ENCODE measurements around the gene TUBB2A. TPM values are rescaled to one million over a fixed set of nuclear protein-coding genes. Genes with fewer than 3 reads are reported as not detected.
"Not testable (repeated sequence)": the region's sequence is repeated elsewhere in the genome, so short reads cannot be mapped to it uniquely, and the experiment has no call there.

The TUBB2A gene
- total RNA-seq, 1 experiment from 2014 or later, result 69.0 TPM

DNA sequence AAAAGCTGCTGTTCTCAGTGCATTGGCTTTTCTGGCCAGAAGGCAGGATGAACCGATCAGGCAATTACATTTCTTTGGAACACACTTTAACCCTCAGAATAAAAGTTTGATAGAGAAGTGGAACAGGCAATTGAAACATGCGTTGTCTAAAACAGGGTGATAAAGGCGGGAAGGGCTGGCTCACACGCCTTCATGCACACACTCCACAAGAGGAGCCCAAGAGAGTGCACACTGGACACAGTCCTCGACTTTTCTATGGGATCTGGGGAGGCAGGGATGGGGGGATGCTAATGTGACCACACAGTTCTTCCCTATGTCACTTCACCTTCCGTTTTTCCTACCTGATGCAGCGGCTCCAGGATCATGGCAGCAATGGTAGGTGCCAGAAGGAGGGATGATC lies 30.9 kb upstream of the TUBB2A start:
- no peak for DNase-seq (ENCODE audit: low read depth)
- in situ Hi-C loops (cut with HindIII; ENCODE audit: low pct_unique_long_range_greater_than_20kb, low sequenced_read_pairs), result no loop called here

DNA sequence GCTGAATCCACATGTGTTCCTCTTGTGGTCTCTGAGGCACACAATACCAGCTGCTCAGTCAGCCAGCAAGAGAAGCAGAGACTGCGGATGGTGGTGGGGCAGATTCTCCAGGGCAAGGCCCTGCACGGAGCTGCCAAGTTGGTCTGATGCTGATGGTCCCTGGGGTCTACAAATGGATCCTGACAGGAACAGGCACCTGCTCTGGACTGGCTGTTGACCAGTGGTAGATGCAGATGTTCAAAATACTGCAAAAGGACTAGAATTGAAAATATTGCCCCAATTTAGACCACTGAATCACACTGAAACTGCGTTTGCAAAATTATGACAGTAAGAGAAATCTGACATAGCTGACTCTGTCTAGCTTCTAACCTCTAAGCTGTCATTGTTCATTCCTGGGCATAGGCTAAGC lies 29.6 kb upstream of the TUBB2A start:
- in situ Hi-C loops (cut with HindIII; ENCODE audit: low pct_unique_long_range_greater_than_20kb, low sequenced_read_pairs), result no loop called here
- DNase-seq (ENCODE audit: low read depth), result no peak

DNA sequence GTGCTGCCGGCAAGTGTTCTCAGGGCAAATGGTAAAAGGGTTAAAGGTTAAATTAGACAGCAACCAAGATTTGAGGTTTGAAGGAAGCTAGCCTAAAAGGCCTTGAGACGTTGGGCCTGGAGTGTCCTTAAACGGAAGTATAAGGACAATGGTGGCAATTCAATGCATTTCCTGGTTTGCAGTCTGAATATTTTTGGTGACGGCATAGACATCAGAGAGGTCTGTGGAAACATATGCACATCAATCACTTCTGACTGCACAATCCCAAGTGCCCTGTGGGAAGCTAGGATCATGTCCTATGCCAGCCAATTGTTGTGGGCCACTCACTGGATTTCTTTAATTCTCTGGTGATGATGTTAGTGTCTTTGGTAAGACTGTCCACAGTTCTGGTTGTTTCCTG lies 25.7 kb upstream of the TUBB2A start:
- no peak for DNase-seq (ENCODE audit: low read depth)
- in situ Hi-C loops (cut with HindIII; ENCODE audit: low pct_unique_long_range_greater_than_20kb, low sequenced_read_pairs), result no loop called here

DNA sequence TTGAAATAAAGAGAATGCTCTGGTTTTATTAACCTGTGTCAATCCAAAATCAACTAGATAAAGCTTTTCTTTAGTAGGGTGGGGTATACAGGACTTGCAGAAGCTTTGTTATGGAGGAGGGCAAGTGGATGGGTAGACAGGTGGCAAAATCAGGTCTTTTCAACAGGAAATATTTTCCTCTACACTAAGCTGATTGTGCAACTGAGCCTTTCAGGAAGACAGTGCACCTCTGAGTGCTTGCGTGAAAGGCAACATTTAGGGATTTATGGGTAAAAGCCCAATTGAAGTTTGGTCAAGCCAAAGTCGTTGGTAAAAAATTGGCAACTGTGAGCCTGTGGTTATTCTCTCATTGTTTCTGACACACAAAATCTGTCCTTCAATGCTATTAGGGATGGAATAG lies 23.8 kb upstream of the TUBB2A start:
- no peak for DNase-seq (ENCODE audit: low read depth)
- in situ Hi-C loops (cut with HindIII; ENCODE audit: low pct_unique_long_range_greater_than_20kb, low sequenced_read_pairs), result no loop called here

DNA sequence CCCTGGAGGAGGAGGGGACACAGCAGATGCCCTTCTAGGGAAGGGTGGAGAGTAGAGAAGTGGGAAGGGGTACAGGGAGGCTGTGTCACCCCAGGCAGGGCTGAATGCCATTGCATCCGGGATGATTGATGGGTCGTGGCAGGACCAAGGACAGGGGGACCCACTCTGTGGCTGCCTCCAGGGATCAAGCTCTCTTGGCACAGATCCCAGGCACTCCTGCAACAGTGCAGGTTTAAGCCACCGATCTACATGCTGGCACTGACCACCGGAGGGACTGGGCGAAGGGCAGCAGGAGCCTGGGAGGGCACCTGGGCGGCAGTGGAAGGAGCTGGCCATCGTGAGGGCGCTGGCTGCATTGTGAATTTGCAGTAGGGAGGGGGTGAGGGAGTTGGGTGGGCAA lies 22.6 kb upstream of the TUBB2A start:
- in situ Hi-C loops (cut with HindIII; ENCODE audit: low pct_unique_long_range_greater_than_20kb, low sequenced_read_pairs); DNase-seq (ENCODE audit: low read depth): not testable (repeated sequence)

DNA sequence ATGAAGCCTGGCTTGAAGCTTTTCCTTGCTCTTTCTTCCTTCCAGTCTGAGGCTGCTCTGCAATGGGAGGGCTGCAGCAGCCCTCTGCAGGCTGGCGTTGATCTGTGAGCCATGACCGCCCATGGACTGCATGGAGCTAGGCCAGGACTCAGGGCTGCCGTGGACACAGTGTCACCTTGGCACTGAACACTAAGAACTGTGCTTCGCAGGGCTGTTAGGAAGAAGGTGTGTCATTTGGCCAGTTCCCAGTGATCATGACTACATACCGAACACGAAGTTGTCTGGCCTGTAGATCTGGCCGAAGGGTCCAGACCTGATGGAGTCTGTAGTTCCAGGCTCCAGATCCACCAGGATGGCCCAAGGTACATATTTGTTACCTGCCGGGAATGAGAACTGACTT lies 21.3 kb upstream of the TUBB2A start:
- in situ Hi-C loops (cut with HindIII; ENCODE audit: low pct_unique_long_range_greater_than_20kb, low sequenced_read_pairs); DNase-seq (ENCODE audit: low read depth): not testable (repeated sequence)

DNA sequence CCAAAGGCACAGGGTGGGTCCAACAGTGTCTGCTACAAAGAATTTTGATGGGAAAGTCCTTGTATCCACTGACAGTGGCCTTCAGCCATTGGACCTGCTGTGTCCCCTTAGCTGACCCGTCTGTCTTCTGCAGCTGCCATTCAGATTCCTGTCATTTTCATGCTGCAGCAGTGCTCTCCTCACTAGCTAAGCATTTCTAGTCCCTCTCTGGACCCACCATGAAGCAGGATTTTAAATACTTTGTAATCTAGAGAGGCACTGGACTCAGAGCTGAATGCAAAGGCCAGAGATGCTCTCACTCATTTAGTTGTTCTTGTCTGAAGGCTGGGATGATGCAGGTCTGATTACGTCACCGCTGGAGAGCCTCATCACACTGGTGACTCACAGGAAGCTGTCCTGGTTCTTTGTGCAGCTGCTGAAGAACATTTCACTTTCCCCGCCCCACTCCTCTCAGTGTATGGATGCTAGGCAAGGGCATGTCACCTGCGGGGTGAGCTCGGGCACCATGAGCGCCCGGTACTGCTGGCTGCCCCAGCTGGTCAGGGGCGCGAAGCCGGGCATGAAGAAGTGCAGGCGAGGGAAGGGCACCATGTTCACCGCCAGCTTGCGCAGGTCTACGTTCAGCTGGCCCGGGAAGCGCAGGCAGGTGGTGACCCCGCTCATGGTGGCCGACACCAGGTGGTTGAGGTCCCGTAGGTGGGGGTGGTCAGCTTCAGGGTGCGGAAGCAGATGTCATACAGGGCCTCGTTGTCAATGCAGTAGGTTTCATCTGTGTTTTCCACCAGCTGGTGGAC lies 19.4 kb upstream of the TUBB2A start:
- in situ Hi-C loops (cut with HindIII; ENCODE audit: low pct_unique_long_range_greater_than_20kb, low sequenced_read_pairs), result no loop called here
- DNase-seq (ENCODE audit: low read depth), result peak; percentile 53

DNA sequence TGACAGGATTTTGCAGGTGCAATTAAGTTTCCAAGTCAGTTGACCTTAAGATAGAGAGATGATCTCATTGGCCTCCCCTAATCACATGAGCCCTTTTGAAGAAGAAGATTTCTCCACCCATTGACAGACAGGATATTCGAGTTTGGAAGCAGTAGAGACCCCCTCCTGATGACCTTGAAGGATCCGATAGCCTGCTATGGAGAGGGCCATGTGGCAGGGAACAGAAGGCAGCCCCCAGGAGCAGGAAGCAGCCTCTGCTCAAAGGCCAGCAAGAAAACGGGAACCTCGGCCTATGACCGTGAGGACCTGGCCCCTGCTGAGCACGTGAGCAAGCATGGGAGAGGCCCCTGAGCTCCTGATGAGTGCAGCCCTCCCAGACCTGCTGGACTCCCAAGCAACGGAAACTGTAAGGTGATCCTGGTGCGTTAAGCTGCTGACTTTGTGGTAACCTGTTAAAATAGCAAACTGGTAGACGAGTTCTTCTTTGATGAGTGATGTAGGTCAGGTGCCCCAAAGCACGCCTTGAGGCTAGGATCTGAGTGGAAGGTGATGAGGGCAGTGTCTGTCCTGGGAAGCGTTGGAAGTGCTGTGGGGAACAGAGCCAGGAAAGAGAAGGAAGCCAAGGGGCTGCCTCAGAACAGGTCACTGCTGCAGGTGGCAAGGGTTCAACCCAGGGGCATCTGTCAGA lies 18.5 kb upstream of the TUBB2A start:
- in situ Hi-C loops (cut with HindIII; ENCODE audit: low pct_unique_long_range_greater_than_20kb, low sequenced_read_pairs), result no loop called here

DNA sequence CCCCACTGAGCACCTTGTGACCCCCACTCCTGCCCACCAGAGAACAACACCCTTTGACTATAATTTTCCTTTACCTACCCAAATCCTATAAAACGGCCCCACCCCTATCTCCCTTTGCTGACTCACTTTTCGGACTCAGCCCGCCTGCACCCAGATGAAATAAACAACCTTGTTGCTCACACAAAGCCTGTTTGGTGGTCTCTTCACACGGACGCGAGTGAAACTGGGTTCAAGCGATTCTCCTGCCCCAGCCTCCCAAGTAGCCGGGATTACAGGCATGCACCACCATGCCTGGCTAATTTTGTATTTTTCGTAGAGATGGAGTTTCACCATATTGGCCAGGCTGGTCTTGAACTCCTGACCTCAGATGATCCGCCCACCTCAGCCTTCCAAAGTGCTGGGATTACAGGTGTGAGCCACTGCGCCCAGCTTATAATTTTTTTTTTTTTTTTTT lies 16.3 kb upstream of the TUBB2A start:
- in situ Hi-C loops (cut with HindIII; ENCODE audit: low pct_unique_long_range_greater_than_20kb, low sequenced_read_pairs), result not testable (repeated sequence)

More for the DNA sequence above, 18.5 kb upstream of the TUBB2A start:
- no peak for DNase-seq (ENCODE audit: low read depth)

DNA sequence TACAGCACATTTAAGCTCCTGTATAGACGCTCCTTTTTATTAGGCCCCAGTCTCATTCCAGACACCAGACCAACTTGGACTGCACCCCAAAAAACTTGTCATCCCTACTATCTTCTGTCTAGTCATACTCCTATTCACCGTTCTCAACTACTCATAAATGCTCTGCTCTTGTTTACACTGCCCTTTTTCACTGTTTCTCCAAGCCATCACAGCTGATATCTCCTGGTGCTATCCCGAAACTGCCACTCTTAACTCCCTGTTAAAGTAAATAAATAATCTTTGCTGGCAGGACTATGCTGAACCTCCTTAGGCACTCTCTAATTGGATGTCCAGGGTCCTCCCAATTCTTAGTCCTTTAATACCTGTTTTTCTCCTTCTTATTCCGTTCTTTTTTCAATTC lies 15.4 kb upstream of the TUBB2A start:
- in situ Hi-C loops (cut with HindIII; ENCODE audit: low pct_unique_long_range_greater_than_20kb, low sequenced_read_pairs), result not testable (repeated sequence)

More for the DNA sequence above, 16.3 kb upstream of the TUBB2A start:
- DNase-seq (ENCODE audit: low read depth), result not testable (repeated sequence)

DNA sequence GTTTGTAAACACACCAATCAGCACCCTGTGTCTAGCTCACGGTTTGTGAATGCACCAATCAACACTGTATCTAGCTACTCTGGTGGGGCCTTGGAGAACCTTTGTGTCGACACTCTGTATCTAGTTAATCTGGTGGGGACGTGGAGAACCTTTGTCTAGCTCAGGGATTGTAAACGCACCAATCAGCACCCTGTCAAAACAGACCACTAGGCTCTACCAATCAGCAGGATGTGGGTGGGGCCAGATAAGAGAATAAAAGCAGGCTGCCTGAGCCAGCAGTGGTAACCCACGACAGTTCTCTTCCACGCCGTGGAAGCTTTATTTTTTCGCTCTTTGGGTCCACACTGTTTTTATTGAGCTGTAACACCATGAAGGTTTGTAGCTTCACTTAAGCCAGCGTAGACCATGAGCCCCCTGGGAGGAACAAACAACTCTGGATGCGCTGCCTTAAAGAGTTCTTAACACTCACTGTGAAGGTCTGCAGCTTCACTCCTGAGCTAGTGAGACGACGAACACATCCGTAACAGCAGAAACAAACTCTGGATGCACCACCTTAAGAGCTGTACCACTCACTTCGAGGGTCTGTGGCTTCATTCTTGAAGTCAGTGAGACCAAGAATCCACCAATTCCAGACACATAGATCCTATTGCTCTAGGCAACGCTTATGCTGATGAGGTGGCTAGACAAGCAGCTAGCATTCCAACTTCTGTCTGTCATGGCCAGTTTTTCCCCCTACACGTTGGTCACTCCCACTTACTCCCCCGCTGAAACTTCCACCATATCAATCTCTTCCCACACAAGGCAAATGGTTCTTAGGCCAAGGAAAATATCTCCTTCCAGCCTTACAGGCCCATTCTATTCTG lies 14.2 kb upstream of the TUBB2A start:
- in situ Hi-C loops (cut with HindIII; ENCODE audit: low pct_unique_long_range_greater_than_20kb, low sequenced_read_pairs); DNase-seq (ENCODE audit: low read depth): not testable (repeated sequence)

More for the DNA sequence above, 15.4 kb upstream of the TUBB2A start:
- not testable (repeated sequence) for DNase-seq (ENCODE audit: low read depth)

DNA sequence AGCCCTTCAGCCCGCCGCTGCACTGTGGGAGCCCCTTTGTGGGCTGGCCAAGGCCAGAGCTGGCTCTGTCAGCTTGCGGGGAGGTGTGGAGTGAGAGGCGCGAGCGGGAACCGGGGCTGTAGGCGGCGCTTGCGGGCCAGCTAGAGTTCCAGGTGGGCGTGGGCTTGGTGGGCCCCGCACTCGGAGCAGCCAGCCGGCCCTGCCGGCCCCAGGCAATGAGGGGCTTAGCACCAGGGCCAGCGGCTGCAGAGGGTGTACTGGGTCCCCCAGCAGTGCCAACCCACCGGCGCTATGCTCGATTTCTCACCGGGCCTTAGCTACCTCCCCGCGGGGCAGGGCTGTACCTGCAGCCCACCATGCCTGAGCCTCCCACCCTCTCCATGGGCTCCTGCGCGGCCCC lies 13.3 kb upstream of the TUBB2A start:
- in situ Hi-C loops (cut with HindIII; ENCODE audit: low pct_unique_long_range_greater_than_20kb, low sequenced_read_pairs), result not testable (repeated sequence)

DNA sequence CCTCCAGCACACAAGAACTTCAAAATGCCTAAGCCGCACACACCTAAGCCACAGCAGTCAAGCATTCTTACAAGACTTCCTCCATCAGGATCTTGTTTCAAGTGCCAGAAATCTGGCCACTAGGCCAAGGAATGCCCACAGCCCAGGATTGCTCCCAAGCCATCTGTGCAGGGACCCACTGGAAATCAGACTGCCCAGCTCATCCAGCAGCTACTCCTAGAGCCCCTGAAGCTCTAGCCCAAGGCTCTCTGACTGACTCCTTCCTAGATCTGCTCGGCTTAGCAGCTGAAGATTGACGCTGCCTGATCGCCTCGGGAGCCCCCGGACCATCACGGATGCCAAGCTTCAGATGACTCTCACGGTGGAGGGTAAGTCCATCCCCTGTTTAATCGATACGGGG lies 10.7 kb upstream of the TUBB2A start:
- in situ Hi-C loops (cut with HindIII; ENCODE audit: low pct_unique_long_range_greater_than_20kb, low sequenced_read_pairs), result not testable (repeated sequence)

More for the DNA sequence above, 13.3 kb upstream of the TUBB2A start:
- not testable (repeated sequence) for DNase-seq (ENCODE audit: low read depth)

DNA sequence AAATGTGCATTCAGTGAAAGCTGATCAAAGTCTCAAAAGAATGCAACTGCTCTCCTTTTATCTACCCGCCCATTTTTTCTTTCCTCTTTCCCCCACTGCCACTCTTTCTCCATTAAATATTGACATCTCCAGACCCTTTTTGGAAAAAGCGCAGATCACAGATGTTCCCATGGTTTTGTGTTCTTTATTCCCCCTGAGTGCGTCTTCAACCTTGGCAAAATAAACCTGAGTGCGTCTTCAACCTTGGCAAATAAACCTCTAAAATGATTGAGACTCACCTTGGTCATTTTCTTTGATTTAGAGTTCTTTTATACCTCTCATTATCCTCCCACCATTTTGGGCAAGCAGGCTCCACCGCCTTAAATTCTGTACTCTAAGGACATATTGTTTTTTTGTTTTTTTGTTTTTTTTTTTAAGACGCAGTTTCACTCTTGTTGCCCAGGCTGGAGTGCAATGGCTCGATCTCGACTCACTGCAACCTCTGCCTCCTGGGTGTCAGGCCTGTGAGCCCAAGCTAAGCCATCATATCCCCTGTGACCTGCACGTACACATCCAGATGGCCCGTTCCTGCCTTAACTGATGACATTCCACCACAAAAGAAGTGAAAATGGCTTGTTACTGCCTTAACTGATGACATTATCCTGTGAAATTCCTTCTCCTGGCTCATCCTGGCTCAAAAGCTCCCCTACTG lies 9.3 kb upstream of the TUBB2A start:
- in situ Hi-C loops (cut with HindIII; ENCODE audit: low pct_unique_long_range_greater_than_20kb, low sequenced_read_pairs); DNase-seq (ENCODE audit: low read depth): not testable (repeated sequence)

More for the DNA sequence above, 10.7 kb upstream of the TUBB2A start:
- not testable (repeated sequence) for DNase-seq (ENCODE audit: low read depth)

DNA sequence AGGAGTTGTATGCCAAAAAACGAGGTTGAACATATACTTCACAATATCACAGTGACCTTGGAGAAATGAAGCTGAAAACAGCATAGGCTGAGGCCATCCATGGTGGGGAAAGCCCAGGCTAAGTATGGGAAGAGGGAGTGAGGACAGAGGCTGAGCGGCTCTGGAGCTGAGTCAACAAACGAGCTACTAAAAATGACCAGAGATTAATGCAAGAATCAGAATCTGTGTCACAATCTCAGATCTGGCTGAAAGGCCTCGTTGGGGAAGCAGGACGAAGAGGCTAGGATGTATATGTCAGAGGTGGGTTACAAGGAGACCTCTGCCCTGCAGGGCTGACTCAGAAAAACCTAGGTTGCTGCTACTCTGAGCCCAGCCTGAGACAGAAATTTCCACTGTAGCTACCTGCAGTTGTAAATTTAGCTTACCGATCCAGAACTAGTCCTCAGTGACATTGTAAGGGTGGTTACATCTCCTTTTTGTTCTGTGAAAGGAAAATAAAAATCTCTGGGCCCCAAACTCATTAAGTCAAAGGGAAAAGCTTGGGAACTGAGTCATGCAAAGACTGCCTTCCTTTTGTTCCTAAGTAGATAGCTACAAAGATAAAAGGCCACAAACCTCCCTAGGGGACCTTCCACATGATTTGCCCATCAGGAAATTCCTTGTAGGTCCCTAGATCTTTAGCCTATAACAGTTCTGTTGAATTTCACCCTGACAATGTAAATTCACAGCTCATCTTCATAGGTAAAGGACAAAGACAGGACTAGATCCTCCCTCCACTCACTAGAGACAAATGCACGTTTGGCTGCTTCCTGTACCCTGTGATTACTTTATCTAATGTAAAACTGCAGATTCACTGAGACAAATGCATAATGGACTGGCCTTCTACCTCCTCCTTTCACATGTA lies 8.5 kb upstream of the TUBB2A start:
- DNase-seq (ENCODE audit: low read depth), result peak; percentile 35
- in situ Hi-C loops (cut with HindIII; ENCODE audit: low pct_unique_long_range_greater_than_20kb, low sequenced_read_pairs), result no loop called here

DNA sequence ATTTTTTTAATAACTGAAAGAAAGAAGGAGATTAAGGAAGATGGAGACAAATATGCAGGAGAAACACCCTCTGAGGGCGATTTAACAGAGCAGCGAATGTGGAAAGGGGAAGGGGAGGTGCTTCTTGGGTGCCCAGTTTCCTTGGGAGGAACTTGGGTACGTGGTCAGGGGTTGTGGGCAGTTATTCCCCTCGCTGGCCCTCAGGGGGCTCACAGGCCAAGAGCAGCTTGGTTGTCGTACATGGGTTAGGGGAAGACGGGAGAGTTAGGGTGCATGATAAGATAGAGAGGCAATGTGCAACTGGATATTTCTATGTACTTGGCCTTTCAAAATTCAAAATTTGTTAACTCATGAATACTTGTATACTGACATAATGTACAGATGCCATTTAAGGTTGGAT lies 7.0 kb upstream of the TUBB2A start:
- in situ Hi-C loops (cut with HindIII; ENCODE audit: low pct_unique_long_range_greater_than_20kb, low sequenced_read_pairs), result no loop called here
- DNase-seq (ENCODE audit: low read depth), result no peak

DNA sequence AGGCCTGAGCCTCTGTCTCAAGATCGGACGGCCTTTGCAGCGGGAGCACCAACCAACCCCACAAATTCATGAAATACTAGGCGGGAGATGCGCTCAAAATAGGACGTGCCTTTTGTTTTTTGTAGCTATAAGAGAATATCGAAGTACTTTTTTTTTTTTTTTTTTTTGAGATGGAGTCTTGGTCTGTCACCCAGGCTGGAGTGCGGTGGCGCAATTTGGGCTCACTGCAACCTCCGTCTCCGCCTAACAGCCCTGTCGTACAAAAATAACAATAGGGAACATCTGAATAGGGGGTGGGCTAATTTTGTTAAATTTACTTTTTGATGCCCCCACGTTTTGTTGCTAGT lies 5.9 kb upstream of the TUBB2A start:
- in situ Hi-C loops (cut with HindIII; ENCODE audit: low pct_unique_long_range_greater_than_20kb, low sequenced_read_pairs), result no loop called here

More for the DNA sequence above, 5.9 kb upstream of the TUBB2A start:
- DNase-seq (ENCODE audit: low read depth), result peak; percentile 52

Measured in Caki2 (cell line).